Calu3 (cell line): ENCODE results near the gene GPR176. TPM values are rescaled to one million over a fixed set of nuclear protein-coding genes. Genes with fewer than 3 reads are reported as not detected.
"Not testable (repeated sequence)": the region's sequence is repeated elsewhere in the genome, so short reads cannot be mapped to it uniquely, and the experiment has no call there.

Experiments used
- BruUV-seq: library from RNA; stranded (reverse); fragments of 400-500 nt; replicated peaks from 2 replicates; lab custom pipeline; 2021; lab: Mats Ljungman, UMichigan
- CTCF ChIA-PET: fragments of 300-600 bp; sonication (Branson Sonifier 250); formaldehyde crosslinking; loops from one replicate; lab custom pipeline; 2022; ENCODE audit warnings: antibody characterized with exemption; lab: Charles Lee
- DNase-seq: peaks from one replicate; pipeline ENCODE4 v3.0.0; 2022
- H3K27ac Mint-ChIP-seq: one replicate; pipeline ENCODE4 v1.8.0; 2022; ENCODE audit warnings: mixed read lengths; ENCODE audit not compliant: unreplicated experiment
- H3K27me3 Mint-ChIP-seq: one replicate; pipeline ENCODE4 v1.8.0; 2022; ENCODE audit warnings: mixed read lengths; ENCODE audit not compliant: unreplicated experiment
- H3K36me3 Mint-ChIP-seq: one replicate; pipeline ENCODE4 v1.8.0; 2022; ENCODE audit warnings: mild to moderate bottlenecking, moderate library complexity, mixed read lengths; ENCODE audit not compliant: insufficient read depth, unreplicated experiment
- H3K4me1 Mint-ChIP-seq: one replicate; pipeline ENCODE4 v1.8.0; 2022; ENCODE audit warnings: mild to moderate bottlenecking, low read depth, mixed read lengths; ENCODE audit not compliant: unreplicated experiment
- H3K4me3 Mint-ChIP-seq: one replicate; pipeline ENCODE4 v1.8.0; 2022; ENCODE audit warnings: mild to moderate bottlenecking, low read depth, moderate library complexity, mixed read lengths; ENCODE audit not compliant: unreplicated experiment
- H3K9me3 Mint-ChIP-seq: one replicate; pipeline ENCODE4 v1.8.0; 2022; ENCODE audit warnings: low read depth, mixed read lengths; ENCODE audit not compliant: unreplicated experiment
- CTCF ChIP-seq: fragments of 200-600 bp; IDR thresholded peaks from one replicate; pipeline ENCODE4 v1.8.0; 2022; ENCODE audit warnings: antibody characterized with exemption; ENCODE audit not compliant: unreplicated experiment
- intact Hi-C: fragments of 100-400 bp; cut with micrococcal nuclease; formaldehyde crosslinking; loops from one replicate; pipeline ENCODE4 v1.10.0; 2022; ENCODE audit not compliant: unreplicated experiment
- total RNA-seq: library from RNA; stranded (reverse); gene quantifications from 2 replicates; pipeline ENCODE4 v1.2.3, GENCODE V29; 2022

GPR176 gene
- total RNA-seq, 1 experiment from 2014 or later = 10.2 TPM

GRCh38 chr15:39898317-39898716 lies 21.7 kb downstream of the GPR176 start:
- CTCF ChIA-PET = no interaction called here
- BruUV-seq = no TSS peak
- Mint-ChIP-seq H3K4me3 (no peak overlapping the region), H3K9me3 (no peaks in the 10 kb centered on the region), H3K27ac (no peak overlapping the region), H3K27me3 (no peaks in the 10 kb centered on the region), H3K4me1 (no peaks in the 10 kb centered on the region), H3K36me3 (no peaks in the 10 kb centered on the region)
- TF ChIP-seq CTCF = no peak
- DNase-seq = no peak
- intact Hi-C loops = no loop called here

- intact Hi-C loops = no loop called here
- no peak overlapping the region for H3K27ac Mint-ChIP-seq
- no peak overlapping the region for H3K4me3 Mint-ChIP-seq
- CTCF ChIA-PET = interaction anchor here (1.0 kb wide), 1 partner anchor 9 kb away, joined by 3 read pairs; no protein-coding TSS in a partner anchor
- no peaks in the 10 kb centered on the region for H3K27me3 Mint-ChIP-seq
- no TSS peak for BruUV-seq
- no peak for DNase-seq
- H3K4me1 Mint-ChIP-seq = no peaks in the 10 kb centered on the region
- no peak for TF ChIP-seq CTCF
- no peaks in the 10 kb centered on the region for H3K9me3 Mint-ChIP-seq
- no peaks in the 10 kb centered on the region for H3K36me3 Mint-ChIP-seq
Measured at GRCh38 chr15:39896846-39897245, 23.2 kb downstream of the GPR176 start.

DNA sequence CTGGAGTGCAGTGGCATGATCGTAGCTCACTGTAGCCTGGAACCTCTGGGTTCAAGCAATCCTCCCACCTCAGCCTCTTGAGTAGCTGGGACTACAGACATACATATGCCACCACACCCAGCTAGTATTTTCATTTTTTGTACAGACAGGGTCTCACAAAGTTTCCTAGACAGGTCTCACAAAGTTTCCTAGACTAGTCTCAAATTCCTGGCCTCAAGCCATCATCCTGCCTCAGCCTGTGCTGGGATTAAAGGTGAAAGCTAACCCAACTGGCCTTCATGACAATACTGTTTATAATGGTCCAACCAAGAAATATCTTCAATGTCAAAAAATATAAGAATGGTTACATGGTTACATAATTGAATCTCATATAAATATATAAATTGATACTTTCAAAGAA lies 24.0 kb downstream of the GPR176 start:
- no peak overlapping the region for H3K27ac Mint-ChIP-seq

GRCh38 chr15:39893051-39893450 lies 27.0 kb downstream of the GPR176 start:
- BruUV-seq, intact Hi-C loops: not testable (repeated sequence)

More for the DNA sequence above, 24.0 kb downstream of the GPR176 start:
- CTCF ChIA-PET = no interaction called here
- H3K4me3 Mint-ChIP-seq = no peak overlapping the region
- TF ChIP-seq CTCF = no peak
- H3K9me3 Mint-ChIP-seq = no peaks in the 10 kb centered on the region
- H3K36me3 Mint-ChIP-seq = no peaks in the 10 kb centered on the region
- H3K27me3 Mint-ChIP-seq = no peaks in the 10 kb centered on the region
- intact Hi-C loops = no loop called here
- H3K4me1 Mint-ChIP-seq = no peaks in the 10 kb centered on the region
- no TSS peak for BruUV-seq
- DNase-seq = no peak

GRCh38 chr15:39892418-39892817 lies 27.6 kb downstream of the GPR176 start:
- intact Hi-C loops = no loop called here
- Mint-ChIP-seq H3K27me3 (no peaks in the 10 kb centered on the region), H3K4me3 (no peak overlapping the region), H3K9me3 (no peaks in the 10 kb centered on the region), H3K36me3 (no peaks in the 10 kb centered on the region), H3K4me1 (peaks cover 13% of the 10 kb centered on the region), H3K27ac (no peak overlapping the region)
- TF ChIP-seq CTCF = no peak
- CTCF ChIA-PET = no interaction called here
- no TSS peak for BruUV-seq
- no peak for DNase-seq

More at GRCh38 chr15:39893051-39893450, 27.0 kb downstream of the GPR176 start:
- H3K27ac Mint-ChIP-seq, H3K27me3 Mint-ChIP-seq, CTCF ChIA-PET, H3K4me1 Mint-ChIP-seq, H3K9me3 Mint-ChIP-seq, H3K36me3 Mint-ChIP-seq, H3K4me3 Mint-ChIP-seq, DNase-seq: not testable (repeated sequence)
